Jurkat, Clone E6-1 (cell line): ENCODE measurements around the gene RAPGEF2.
A peak's percentile ranks its signal among the peaks of the same experiment; 100 is the strongest.
"Not testable (repeated sequence)": the region's sequence is repeated elsewhere in the genome, so short reads cannot be mapped to it uniquely, and the experiment has no call there.

Experiments
- DNase-seq: peaks from one replicate; pipeline ENCODE4 v3.0.0-alpha.2; 2011; ENCODE audit warnings: low read depth, low spot score
- H3K4me3 ChIP-seq: 2 replicates; pipeline ENCODE4 v1.5.1; 2011; ENCODE audit warnings: mild to moderate bottlenecking, low read length, control low read depth, moderate library complexity

Gene RAPGEF2

GRCh38 chr4:159150821-159151390 lies 48.0 kb downstream of the RAPGEF2 start:
- DNase-seq: no peak
- H3K4me3 ChIP-seq: no peak overlapping the region

- no peak for DNase-seq
- H3K4me3 ChIP-seq: no peak overlapping the region
Observed at GRCh38 chr4:159151689-159152088, 48.8 kb downstream of the RAPGEF2 start.

- no peak overlapping the region for H3K4me3 ChIP-seq
- DNase-seq: no peak
Observed at GRCh38 chr4:159152181-159152580, 49.3 kb downstream of the RAPGEF2 start.

- DNase-seq: no peak
- no peak overlapping the region for H3K4me3 ChIP-seq
Observed at GRCh38 chr4:159153669-159154068, 50.8 kb downstream of the RAPGEF2 start.

GRCh38 chr4:159155119-159155518 lies 52.2 kb downstream of the RAPGEF2 start:
- no peak for DNase-seq

GRCh38 chr4:159158083-159158617 lies 55.3 kb downstream of the RAPGEF2 start:
- no peak for DNase-seq
- no peak overlapping the region for H3K4me3 ChIP-seq

More at GRCh38 chr4:159155119-159155518, 52.2 kb downstream of the RAPGEF2 start:
- H3K4me3 ChIP-seq: no peak overlapping the region

- no peak for DNase-seq
- no peak overlapping the region for H3K4me3 ChIP-seq
Observed at GRCh38 chr4:159158985-159159384, 56.1 kb downstream of the RAPGEF2 start.

- no peak overlapping the region for H3K4me3 ChIP-seq
- no peak for DNase-seq
Observed at GRCh38 chr4:159159611-159160010, 56.7 kb downstream of the RAPGEF2 start.

- no peak overlapping the region for H3K4me3 ChIP-seq
- DNase-seq: no peak
Observed at GRCh38 chr4:159160242-159160641, 57.4 kb downstream of the RAPGEF2 start.

GRCh38 chr4:159161436-159161835 lies 58.6 kb downstream of the RAPGEF2 start:
- not testable (repeated sequence) for H3K4me3 ChIP-seq, DNase-seq

GRCh38 chr4:159162576-159162975 lies 59.7 kb downstream of the RAPGEF2 start:
- no peak for DNase-seq
- H3K4me3 ChIP-seq: no peak overlapping the region

- H3K4me3 ChIP-seq: no peak overlapping the region
- no peak for DNase-seq
Observed at GRCh38 chr4:159163521-159163920, 60.6 kb downstream of the RAPGEF2 start.

- DNase-seq: no peak
- H3K4me3 ChIP-seq: no peak overlapping the region
Observed at GRCh38 chr4:159169404-159170302, 66.8 kb downstream of the RAPGEF2 start.

GRCh38 chr4:159171287-159171686 lies 68.4 kb downstream of the RAPGEF2 start:
- H3K4me3 ChIP-seq: no peak overlapping the region
- DNase-seq: no peak

- no peak for DNase-seq
- no peak overlapping the region for H3K4me3 ChIP-seq
Observed at GRCh38 chr4:159173886-159174285, 71.0 kb downstream of the RAPGEF2 start.

GRCh38 chr4:159174645-159175084 lies 71.8 kb downstream of the RAPGEF2 start:
- no peak overlapping the region for H3K4me3 ChIP-seq
- no peak for DNase-seq

- peak; percentile 54 for DNase-seq
- no peak overlapping the region for H3K4me3 ChIP-seq
Observed at GRCh38 chr4:159175085-159175988, 72.5 kb downstream of the RAPGEF2 start.

GRCh38 chr4:159175989-159176375 lies 73.1 kb downstream of the RAPGEF2 start:
- no peak overlapping the region for H3K4me3 ChIP-seq
- DNase-seq: no peak
